Activated T-helper 9 cell treated with anti-CD3 and anti-CD28 coated beads, Interleukin-2, amount 50 U/mL, for 16 hours (primary cell): ENCODE measurements around the gene CFAP100.

Source experiments
- DNase-seq: peaks from one replicate; pipeline ENCODE4 v3.0.0-alpha.2; 2020; ENCODE audit warnings: low read depth

CFAP100 gene

GRCh38 chr3:126394179-126394976, at the start of gene CFAP100:
TSS of gene CFAP100 (plus strand) at chr3:126394909. CDS start at chr3:126396001, 1,092 bp downstream.
- DNase-seq: no peak

- no peak for DNase-seq
Measured at GRCh38 chr3:126345231-126345630, 49.5 kb upstream of the CFAP100 start.

DNA sequence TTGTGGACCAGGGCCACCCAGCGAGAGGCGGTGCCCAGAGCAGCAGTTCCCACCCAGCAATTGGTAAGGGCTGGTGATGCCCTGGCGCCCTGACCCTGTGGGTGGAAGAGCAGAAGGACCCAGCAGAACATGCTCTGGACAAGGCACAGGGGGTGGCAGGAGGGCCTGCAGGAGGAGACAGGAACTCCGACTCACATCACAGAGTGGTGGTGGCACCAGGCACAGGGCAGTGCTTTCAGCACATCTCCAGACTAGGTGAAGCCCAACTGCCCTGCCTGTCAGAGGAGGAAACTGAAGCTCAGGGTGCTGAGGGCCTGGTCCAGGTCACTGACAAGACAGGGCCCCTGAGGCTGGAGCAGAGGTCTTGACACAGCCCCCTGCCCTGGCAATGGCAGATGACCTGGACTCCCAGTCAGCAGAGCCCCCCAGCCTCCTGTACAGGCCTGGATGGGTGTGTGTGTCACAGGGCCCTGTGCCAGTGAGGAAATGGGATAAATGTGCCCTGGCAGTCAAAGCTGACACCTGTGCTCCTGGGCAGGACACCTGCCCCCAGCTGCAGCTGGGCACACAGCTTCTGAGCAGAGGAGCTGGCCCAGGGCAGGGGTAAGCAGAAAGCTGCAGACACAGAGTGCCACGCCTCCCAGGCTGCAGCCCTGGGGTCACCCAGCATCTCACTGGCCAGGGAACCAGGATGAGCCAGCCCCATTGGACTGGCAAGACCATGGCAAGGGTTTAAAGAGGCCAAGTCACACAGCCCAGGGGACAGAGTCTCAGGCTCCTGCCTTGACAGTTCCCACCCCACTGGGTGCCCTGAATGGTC, 48.9 kb upstream of the CFAP100 start:
- no peak for DNase-seq

GRCh38 chr3:126346466-126346865, 48.2 kb upstream of the CFAP100 start:
- no peak for DNase-seq

DNA sequence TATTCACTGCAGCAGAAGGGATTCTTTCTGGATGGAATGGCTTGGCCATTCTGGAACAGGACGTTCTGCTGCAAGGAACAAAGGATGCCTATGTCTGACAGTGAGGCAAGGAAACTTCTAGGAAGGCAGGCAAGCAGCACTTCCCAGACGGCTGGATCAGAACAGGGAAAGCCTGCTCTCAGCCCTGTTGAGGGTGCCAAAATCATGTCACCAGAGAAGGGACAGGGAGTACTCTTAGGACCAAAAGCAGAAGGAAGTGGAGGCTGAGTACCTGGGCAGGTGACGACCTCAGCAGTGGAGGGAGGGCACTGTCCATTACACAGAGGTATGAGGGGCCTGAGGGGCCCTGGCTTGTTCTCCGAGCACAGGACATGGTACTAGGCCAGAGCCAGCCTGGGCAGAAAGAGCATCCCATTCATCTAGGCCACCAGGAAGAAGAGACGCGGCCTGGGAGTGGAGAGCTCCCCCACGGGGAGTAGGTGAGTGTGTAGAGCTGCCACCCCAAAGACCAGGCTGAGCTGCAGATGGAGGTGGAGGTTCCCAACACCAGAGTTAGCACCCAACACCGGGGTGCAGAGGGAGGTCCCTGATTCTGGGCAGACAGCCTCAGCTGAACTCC, 47.1 kb upstream of the CFAP100 start:
- DNase-seq: no peak

DNA sequence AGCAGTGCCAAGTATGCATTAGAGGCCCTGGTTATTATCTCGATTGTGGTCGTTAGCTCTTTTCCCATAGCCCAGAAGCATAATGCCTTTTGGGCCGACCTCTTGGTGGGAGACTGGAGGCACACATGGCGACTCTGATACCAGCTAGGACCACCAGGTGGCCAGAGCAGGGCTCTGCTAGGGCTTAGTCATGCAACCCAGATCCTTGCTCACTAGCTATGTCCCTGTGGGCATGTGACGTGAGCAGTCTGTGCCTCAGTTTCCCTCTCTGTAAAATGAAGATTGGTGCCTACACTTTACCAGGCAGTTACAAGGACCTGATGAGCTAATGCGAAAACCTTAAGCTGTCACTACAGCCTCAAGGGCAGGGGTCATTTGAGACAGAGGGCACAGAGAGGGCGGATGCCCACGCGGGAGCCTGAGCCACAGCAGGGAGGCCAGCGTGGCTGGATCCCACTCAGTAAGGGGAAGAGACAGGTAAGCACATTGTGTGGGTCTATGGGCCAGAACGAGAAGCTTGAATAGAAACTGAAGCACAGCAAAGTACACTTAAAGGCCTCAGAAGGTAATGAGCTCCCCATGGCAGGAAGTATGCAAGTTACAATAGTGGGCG, 46.3 kb upstream of the CFAP100 start:
- DNase-seq: no peak

GRCh38 chr3:126349071-126349470, 45.6 kb upstream of the CFAP100 start:
- DNase-seq: no peak

DNA sequence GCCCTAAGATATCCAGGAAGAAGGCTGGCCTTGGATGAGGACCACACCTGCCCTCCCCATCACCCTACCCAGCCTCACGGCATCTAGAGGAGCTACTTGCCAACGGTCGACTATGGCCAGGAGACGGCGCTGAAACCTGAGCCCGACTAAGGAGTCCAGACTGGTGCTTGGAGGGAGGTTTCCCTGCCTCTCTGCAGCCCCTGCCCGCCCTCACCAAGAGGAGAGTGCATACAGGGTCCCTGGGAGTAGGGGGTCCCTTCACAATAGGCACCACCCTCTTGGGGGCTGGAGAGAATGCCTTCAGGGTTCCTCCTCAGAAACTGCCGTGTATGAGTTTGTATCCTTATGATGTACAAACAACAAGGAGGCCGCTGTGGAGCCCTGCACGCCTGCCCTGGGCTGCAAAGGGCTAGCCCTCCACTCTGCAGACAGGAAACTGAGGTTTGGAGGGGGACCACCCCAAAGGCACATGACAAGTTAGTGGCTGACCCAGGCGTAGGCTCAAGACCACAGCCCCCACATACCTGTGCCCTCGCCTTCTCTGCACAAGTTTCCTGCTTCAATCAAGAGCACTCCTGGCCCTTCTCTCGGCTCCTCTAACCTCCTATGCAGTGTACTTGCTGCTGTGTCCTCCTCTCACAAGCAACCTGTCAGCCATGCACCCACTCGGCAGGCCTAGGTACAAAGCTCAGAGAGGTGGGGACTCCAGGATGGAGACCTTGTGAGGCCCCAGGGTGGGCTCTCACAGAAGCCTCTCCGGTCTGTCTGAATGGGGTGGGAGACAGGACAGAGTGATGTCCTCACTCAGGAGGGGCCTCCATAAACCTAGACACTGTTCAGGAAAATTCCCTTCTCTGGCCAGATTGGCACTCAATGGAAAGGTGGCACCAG, 44.9 kb upstream of the CFAP100 start:
- DNase-seq: no peak

- DNase-seq: no peak
Measured at GRCh38 chr3:126350502-126351085, 44.1 kb upstream of the CFAP100 start.

- no peak for DNase-seq
Measured at GRCh38 chr3:126351086-126351770, 43.5 kb upstream of the CFAP100 start.

GRCh38 chr3:126351771-126352475, 42.8 kb upstream of the CFAP100 start:
- DNase-seq: no peak

DNA sequence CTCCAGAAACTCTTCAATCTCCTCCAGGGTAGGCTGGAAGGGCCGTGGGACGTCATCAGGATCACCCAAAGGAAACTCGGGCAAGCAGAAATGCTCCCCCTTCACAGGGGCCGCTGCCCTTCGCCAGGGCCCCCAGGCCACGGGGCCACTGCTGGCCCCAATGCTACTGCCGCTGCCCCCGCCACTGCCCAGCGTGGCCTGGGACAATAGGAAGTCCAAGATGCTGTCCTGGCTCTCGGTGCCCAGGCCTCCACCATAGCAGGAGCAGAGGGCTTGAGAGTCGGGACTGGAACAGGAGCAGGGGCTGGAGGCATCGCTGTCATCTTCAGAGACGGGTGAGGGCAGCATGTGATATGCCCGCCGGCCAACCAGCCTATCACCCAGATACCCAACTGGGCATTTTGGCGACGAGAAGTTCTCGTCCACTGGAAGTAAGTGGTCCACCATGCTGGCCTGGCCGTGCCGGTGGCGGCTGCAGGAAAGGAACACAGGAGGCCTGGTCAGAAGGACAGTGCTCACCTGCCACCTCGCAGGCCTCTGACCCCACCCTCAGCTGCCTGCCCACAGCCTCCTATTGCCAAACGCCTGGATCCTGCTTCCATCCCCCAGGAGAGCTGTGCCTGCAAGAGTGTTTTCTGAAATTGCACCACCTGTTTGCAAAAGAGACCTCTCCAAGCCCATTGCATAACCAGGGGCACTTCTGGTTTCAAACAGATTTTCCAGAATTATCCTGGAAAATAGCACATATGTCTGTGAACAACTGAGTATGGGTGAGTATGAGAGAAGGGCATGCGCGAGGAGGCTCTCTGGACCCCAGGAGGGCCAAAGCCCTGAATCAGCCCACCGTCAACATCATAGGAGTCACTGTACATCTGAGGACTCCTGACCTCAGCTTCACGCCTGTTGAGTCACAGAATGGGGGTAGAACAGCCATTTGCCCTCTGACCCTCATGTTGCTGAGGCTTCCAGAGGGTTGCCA, 41.9 kb upstream of the CFAP100 start:
- no peak for DNase-seq

GRCh38 chr3:126353694-126354321, 40.9 kb upstream of the CFAP100 start:
- DNase-seq: no peak

DNA sequence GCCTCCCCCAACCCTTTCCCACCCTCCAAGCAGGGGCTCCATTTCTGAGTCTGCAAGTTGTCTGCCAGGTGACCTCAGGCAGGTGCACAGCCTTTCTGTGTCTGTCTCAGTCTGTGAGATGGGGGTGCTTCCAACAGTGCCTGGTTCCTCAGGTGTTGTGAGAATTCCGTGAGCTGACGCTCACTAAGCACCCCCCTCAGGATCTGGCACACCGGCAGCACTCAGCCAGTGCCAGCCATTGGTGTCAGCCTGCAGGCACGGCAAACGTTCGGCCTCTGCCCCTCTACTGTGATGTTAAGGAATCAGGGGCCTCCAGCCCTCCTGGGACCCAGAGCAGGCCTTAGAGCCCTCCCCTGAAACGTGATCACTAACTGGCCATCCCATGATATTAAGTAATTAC, 39.9 kb upstream of the CFAP100 start:
- DNase-seq: no peak

DNA sequence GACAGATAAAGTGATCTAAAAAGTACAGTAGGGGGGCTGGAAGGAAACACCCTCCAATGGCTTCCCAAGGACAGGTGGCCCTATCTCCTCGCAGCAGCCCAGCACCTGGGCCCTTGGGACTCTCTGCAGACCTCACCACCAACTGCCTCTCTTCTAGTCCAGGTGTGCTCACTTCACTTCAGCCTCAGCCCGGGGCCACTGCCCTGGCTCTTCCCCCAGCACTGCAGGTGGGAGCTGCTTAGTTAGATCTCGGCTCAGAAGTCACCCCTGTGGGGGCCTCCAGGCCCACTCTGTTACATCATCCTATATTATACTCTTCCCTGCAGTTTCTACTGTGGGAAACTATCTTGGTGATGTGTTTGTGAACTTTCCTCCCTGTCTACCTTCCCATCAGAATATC, 39.5 kb upstream of the CFAP100 start:
- DNase-seq: no peak

DNA sequence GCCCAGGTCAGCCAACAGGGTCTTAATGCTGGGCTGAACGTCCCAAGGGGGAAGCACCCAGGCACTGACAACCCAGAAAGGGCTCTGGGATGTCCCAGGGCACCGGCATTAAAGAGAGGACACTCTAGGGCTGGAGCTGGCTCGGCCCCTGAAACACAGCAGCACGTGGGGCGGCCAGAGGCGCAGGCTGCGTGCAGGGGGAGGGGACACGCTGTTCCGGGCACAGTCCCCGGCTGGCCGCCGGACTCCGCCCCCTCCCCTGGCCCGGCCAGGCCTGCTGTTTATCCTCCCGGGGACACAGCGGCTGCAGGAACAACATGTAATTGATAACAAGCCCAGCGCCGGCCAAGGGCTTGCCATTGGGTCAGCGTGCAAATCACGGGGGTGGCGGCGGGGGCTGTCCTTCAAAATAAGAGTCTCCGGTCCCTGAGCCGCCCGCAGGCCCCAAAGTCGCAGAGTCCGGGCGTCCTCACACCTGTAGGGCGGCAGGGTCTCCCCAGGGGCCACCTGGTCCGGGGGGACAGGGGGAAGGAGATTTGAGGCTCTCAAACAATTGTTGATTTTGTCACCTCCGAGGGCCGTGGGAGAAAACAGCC, 38.8 kb upstream of the CFAP100 start:
- no peak for DNase-seq
